GM23338 (cell line): ENCODE data around the gene RCBTB2. TPM values are rescaled to one million over a fixed set of nuclear protein-coding genes. Genes with fewer than 3 reads are reported as not detected.

Experiments
- ATAC-seq: fragments of 200-7000 bp; cut with Tn5 transposase; 3 replicates; pipeline ENCODE4 v1.9.1; 2020
- DNase-seq: peaks from one replicate; pipeline ENCODE4 v3.0.0-alpha.2; 2015; ENCODE audit warnings: low spot score
- H2AFZ ChIP-seq: fragments of 200-600 bp; sonication (generic); 2 replicates; pipeline ENCODE4 v1.8.0; 2016; ENCODE audit warnings: antibody characterized with exemption, mild to moderate bottlenecking, moderate library complexity
- H3F3A ChIP-seq: fragments of 200-600 bp; sonication (generic); replicated peaks from 2 replicates; pipeline ENCODE4 v1.8.0; 2017; ENCODE audit warnings: antibody characterized with exemption, mixed run types, low read depth
- H3K27ac ChIP-seq: fragments of 200-600 bp; sonication (generic); 2 replicates; pipeline ENCODE4 v1.6.1; 2016; ENCODE audit warnings: low read depth
- H3K27me3 ChIP-seq: fragments of 200-600 bp; sonication (generic); 2 replicates; pipeline ENCODE4 v1.8.0; 2016; ENCODE audit warnings: mild to moderate bottlenecking, mixed run types, moderate library complexity; ENCODE audit not compliant: insufficient read depth
- H3K36me3 ChIP-seq: fragments of 200-600 bp; sonication (generic); 2 replicates; pipeline ENCODE4 v1.8.0; 2016; ENCODE audit warnings: mild to moderate bottlenecking; ENCODE audit not compliant: insufficient read depth
- H3K4me1 ChIP-seq: fragments of 200-600 bp; sonication (generic); 2 replicates; pipeline ENCODE4 v1.8.0; 2016; ENCODE audit warnings: mild to moderate bottlenecking, moderate library complexity; ENCODE audit not compliant: insufficient read depth
- H3K4me2 ChIP-seq: fragments of 200-600 bp; sonication (generic); 2 replicates; pipeline ENCODE4 v1.7.1; 2017; ENCODE audit warnings: mixed run types
- H3K4me3 ChIP-seq: fragments of 200-600 bp; sonication (generic); 2 replicates; pipeline ENCODE4 v1.6.1; 2016; ENCODE audit warnings: mixed run types
- H3K79me2 ChIP-seq: fragments of 200-600 bp; sonication (generic); replicated peaks from 2 replicates; pipeline ENCODE4 v1.8.0; 2017; ENCODE audit warnings: mild to moderate bottlenecking; ENCODE audit not compliant: insufficient read depth
- H3K9me2 ChIP-seq: fragments of 200-600 bp; sonication (generic); 2 replicates; pipeline ENCODE4 v1.8.0; 2017; ENCODE audit not compliant: insufficient read depth
- H4K20me1 ChIP-seq: fragments of 200-600 bp; sonication (generic); replicated peaks from 2 replicates; pipeline ENCODE4 v1.8.0; 2017; ENCODE audit warnings: mild to moderate bottlenecking; ENCODE audit not compliant: insufficient read depth
- H3K27ac Mint-ChIP-seq: 2 replicates; pipeline ENCODE4 v1.8.0; 2020; ENCODE audit warnings: inconsistent platforms, mild to moderate bottlenecking, moderate library complexity, mixed read lengths
- H3K27me3 Mint-ChIP-seq: 3 replicates; pipeline ENCODE4 v1.8.0; 2022; ENCODE audit warnings: low read depth, mild to moderate bottlenecking, moderate library complexity, mixed read lengths, inconsistent platforms; ENCODE audit not compliant: insufficient read depth, poor library complexity
- H3K36me3 Mint-ChIP-seq: 3 replicates; pipeline ENCODE4 v1.8.0; 2021; ENCODE audit warnings: low read depth, mild to moderate bottlenecking, inconsistent platforms, moderate library complexity, mixed read lengths
- H3K4me1 Mint-ChIP-seq: 3 replicates; pipeline ENCODE4 v1.8.0; 2020; ENCODE audit warnings: mild to moderate bottlenecking, inconsistent platforms, mixed read lengths
- H3K4me3 Mint-ChIP-seq: 3 replicates; pipeline ENCODE4 v1.8.0; 2021; ENCODE audit warnings: moderate library complexity, mild to moderate bottlenecking, inconsistent platforms, mixed read lengths
- H3K9me3 Mint-ChIP-seq: 3 replicates; pipeline ENCODE4 v1.8.0; 2020; ENCODE audit warnings: moderate library complexity, mild to moderate bottlenecking, inconsistent platforms, mixed read lengths
- EZH2 ChIP-seq: fragments of 200-600 bp; sonication (generic); IDR thresholded peaks from one replicate; pipeline ENCODE4 v1.8.0; 2017; ENCODE audit warnings: antibody characterized with exemption, mild to moderate bottlenecking, low read depth; ENCODE audit not compliant: unreplicated experiment
- EZH2phosphoT487 ChIP-seq: fragments of 200-600 bp; sonication (generic); IDR thresholded peaks from one replicate; pipeline ENCODE4 v1.8.1; 2018; ENCODE audit warnings: antibody characterized with exemption; ENCODE audit not compliant: unreplicated experiment
- JUNB ChIP-seq: IDR thresholded peaks from one replicate; pipeline ENCODE4 v1.6.1; 2016; ENCODE audit warnings: antibody characterized with exemption; ENCODE audit not compliant: unreplicated experiment
- NANOG ChIP-seq: IDR thresholded peaks from 2 replicates; pipeline ENCODE4 v1.6.1; 2016; ENCODE audit warnings: antibody characterized with exemption, borderline replicate concordance
- POLR2AphosphoS5 ChIP-seq: IDR thresholded peaks from 2 replicates; pipeline ENCODE4 v1.6.1; 2016; ENCODE audit warnings: antibody characterized with exemption, low read depth
- STAT1 ChIP-seq: IDR thresholded peaks from one replicate; pipeline ENCODE4 v1.6.1; 2016; ENCODE audit warnings: antibody characterized with exemption; ENCODE audit not compliant: unreplicated experiment
- ZNF114 ChIP-seq: fragments of 250-450 bp; sonication (Bioruptor Pico); IDR thresholded peaks from 2 replicates; pipeline ENCODE4 v1.5.0; 2020; ENCODE audit warnings: mild to moderate bottlenecking, moderate library complexity
- ZNF331 ChIP-seq: fragments of 250-450 bp; sonication (Bioruptor Pico); IDR thresholded peaks from 2 replicates; pipeline ENCODE4 v1.5.0; 2020; ENCODE audit warnings: low read depth, mild to moderate bottlenecking, moderate library complexity
- polyA plus RNA-seq: library from polyadenylated mRNA; unstranded; fragments of >200 nt; fragmentation: Nextera tagmentation; extraction: Ambion mirVana; gene quantifications from 2 replicates; pipeline ENCODE4 v1.2.1, GENCODE V29; 2016
- total RNA-seq: library from RNA; depleted of rRNA; stranded (reverse); fragments of >200 nt; shearing (Covaris generic); gene quantifications from 2 replicates; pipeline ENCODE4 v1.2.3, GENCODE V29; 2014
- TF ChIP-seq, protein P1 (sequence below): IDR thresholded peaks from one replicate; pipeline ENCODE4 v1.6.1; 2018; ENCODE audit warnings: antibody characterized with exemption; ENCODE audit not compliant: unreplicated experiment
- TF ChIP-seq, protein P2 (sequence below), 2 experiments: fragments of 200-600 bp in 1 of 2; sonication (generic) in 1 of 2; conservative IDR thresholded peaks; 2 replicates each; pipeline versions ENCODE4 v1.5.1 to v1.6.1; 2016 to 2017; ENCODE audit warnings: antibody characterized with exemption in 2 of 2, low read depth in 2 of 2, mild to moderate bottlenecking in 2 of 2, moderate library complexity in 1 of 2
- TF ChIP-seq, protein P3 (sequence below): IDR thresholded peaks from 2 replicates; pipeline ENCODE4 v1.6.1; 2016; ENCODE audit warnings: antibody characterized with exemption

RCBTB2 gene
- total and polyA plus RNA-seq, 2 experiments from 2014 or later, result 8.1 to 20.8 TPM

DNA sequence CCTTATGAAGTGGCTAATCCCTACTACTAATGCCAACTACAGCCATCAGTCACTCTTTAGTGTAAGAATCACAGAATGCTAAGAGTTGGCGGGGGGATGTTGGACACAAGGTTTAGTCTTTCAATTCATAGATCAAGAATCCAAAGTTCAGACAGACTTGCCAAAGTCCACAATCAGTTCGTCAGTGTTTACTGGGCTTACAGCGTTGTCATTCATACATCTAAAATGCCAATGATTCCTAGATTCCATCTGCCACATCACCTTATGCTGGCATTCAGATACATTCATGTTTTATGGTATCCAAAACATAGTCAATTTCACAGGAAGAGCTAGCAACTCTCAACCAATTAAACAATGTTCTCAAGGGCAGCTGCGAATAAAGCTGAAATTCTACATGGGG, 18.1 kb downstream of the RCBTB2 start:
- H3K27ac ChIP-seq, result no peak overlapping the region
- no peak for DNase-seq
- Mint-ChIP-seq H3K27ac (no peak overlapping the region; the same call in 1 of the 2 replicates), H3K4me1 (no peaks in the 10 kb centered on the region), H3K27me3 (no peaks in the 10 kb centered on the region), H3K4me3 (no peak overlapping the region), H3K36me3 (no peaks in the 10 kb centered on the region), H3K9me3 (no peaks in the 10 kb centered on the region)
- ATAC-seq, result no peak
- H3K36me3 ChIP-seq, result 0 out of 2 replicates have a peak, but pooled peaks cover 4% of the 10 kb centered on the region
- H3K4me3 ChIP-seq, result no peak overlapping the region
- TF ChIP-seq STAT1 (no peak), EZH2phosphoT487 (no peak)
- TF ChIP-seq, protein P1, sequence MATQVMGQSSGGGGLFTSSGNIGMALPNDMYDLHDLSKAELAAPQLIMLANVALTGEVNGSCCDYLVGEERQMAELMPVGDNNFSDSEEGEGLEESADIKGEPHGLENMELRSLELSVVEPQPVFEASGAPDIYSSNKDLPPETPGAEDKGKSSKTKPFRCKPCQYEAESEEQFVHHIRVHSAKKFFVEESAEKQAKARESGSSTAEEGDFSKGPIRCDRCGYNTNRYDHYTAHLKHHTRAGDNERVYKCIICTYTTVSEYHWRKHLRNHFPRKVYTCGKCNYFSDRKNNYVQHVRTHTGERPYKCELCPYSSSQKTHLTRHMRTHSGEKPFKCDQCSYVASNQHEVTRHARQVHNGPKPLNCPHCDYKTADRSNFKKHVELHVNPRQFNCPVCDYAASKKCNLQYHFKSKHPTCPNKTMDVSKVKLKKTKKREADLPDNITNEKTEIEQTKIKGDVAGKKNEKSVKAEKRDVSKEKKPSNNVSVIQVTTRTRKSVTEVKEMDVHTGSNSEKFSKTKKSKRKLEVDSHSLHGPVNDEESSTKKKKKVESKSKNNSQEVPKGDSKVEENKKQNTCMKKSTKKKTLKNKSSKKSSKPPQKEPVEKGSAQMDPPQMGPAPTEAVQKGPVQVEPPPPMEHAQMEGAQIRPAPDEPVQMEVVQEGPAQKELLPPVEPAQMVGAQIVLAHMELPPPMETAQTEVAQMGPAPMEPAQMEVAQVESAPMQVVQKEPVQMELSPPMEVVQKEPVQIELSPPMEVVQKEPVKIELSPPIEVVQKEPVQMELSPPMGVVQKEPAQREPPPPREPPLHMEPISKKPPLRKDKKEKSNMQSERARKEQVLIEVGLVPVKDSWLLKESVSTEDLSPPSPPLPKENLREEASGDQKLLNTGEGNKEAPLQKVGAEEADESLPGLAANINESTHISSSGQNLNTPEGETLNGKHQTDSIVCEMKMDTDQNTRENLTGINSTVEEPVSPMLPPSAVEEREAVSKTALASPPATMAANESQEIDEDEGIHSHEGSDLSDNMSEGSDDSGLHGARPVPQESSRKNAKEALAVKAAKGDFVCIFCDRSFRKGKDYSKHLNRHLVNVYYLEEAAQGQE, result no peak
- TF ChIP-seq, protein P2, sequence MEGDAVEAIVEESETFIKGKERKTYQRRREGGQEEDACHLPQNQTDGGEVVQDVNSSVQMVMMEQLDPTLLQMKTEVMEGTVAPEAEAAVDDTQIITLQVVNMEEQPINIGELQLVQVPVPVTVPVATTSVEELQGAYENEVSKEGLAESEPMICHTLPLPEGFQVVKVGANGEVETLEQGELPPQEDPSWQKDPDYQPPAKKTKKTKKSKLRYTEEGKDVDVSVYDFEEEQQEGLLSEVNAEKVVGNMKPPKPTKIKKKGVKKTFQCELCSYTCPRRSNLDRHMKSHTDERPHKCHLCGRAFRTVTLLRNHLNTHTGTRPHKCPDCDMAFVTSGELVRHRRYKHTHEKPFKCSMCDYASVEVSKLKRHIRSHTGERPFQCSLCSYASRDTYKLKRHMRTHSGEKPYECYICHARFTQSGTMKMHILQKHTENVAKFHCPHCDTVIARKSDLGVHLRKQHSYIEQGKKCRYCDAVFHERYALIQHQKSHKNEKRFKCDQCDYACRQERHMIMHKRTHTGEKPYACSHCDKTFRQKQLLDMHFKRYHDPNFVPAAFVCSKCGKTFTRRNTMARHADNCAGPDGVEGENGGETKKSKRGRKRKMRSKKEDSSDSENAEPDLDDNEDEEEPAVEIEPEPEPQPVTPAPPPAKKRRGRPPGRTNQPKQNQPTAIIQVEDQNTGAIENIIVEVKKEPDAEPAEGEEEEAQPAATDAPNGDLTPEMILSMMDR (conservative IDR thresholded peaks at IDR 0.05; ENCODE audit: low read depth in 2 of 2), result no peak
- H4K20me1 ChIP-seq, result no peaks in the 10 kb centered on the region
- no peak overlapping the region for H2AFZ ChIP-seq
- H3K4me2 ChIP-seq, result no peak overlapping the region
- no peaks in the 10 kb centered on the region for H3F3A ChIP-seq
- H3K9me2 ChIP-seq, result no peaks in the 10 kb centered on the region
- no peaks in the 10 kb centered on the region for H3K27me3 ChIP-seq
- H3K79me2 ChIP-seq, result no peaks in the 10 kb centered on the region
- H3K4me1 ChIP-seq, result no peaks in the 10 kb centered on the region

DNA sequence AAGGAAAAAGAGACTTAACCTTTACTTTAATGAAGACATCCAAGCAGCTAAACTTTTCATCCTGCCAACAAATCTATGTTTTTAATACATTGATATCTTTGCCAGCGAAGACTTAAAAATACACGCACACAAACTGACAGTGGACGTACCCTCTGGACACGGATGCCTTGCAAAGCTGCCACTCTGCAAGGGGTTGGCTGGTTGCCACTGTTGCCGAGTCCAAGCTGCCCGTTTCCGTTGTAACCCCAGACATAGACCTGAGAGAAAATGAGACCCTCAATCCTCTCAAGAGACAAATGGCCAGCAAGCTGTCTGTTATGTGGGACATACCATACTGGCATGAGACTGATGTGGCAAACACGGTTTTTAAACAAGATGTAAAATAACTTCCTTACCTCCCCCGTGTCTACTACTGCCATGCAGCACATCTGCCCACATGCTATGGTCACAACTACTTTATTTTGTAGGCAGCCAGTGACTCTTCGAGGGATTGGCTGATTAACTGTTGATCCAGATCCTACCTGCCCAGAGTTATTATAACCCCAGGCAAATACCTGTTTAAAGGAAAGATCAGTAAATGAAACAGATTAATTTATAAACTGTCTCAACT, 21.2 kb downstream of the RCBTB2 start:
- Mint-ChIP-seq H3K9me3 (no peaks in the 10 kb centered on the region), H3K4me1 (no peaks in the 10 kb centered on the region), H3K27me3 (peaks cover 3% of the 10 kb centered on the region), H3K36me3 (no peaks in the 10 kb centered on the region), H3K27ac (no peak overlapping the region), H3K4me3 (no peak overlapping the region)
- Histone ChIP-seq H3K79me2 (no peaks in the 10 kb centered on the region), H3K9me2 (no peaks in the 10 kb centered on the region), H3K4me3 (no peak overlapping the region), H3K4me2 (no peak overlapping the region), H3K27me3 (no peaks in the 10 kb centered on the region), H3K27ac (no peak overlapping the region), H3K4me1 (no peaks in the 10 kb centered on the region), H3K36me3 (0 out of 2 replicates have a peak, but pooled peaks cover 4% of the 10 kb centered on the region), H3F3A (no peaks in the 10 kb centered on the region), H2AFZ (no peak overlapping the region), H4K20me1 (no peaks in the 10 kb centered on the region)
- DNase-seq, result no peak
- TF ChIP-seq NANOG (no peak), EZH2 (no peak), POLR2AphosphoS5 (no peak), ZNF331 (no peak), EZH2phosphoT487 (no peak), JUNB (no peak), STAT1 (no peak), ZNF114 (CRISPR knock-in tag) (no peak)
- TF ChIP-seq, protein P3, sequence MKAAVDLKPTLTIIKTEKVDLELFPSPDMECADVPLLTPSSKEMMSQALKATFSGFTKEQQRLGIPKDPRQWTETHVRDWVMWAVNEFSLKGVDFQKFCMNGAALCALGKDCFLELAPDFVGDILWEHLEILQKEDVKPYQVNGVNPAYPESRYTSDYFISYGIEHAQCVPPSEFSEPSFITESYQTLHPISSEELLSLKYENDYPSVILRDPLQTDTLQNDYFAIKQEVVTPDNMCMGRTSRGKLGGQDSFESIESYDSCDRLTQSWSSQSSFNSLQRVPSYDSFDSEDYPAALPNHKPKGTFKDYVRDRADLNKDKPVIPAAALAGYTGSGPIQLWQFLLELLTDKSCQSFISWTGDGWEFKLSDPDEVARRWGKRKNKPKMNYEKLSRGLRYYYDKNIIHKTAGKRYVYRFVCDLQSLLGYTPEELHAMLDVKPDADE, result no peak
- TF ChIP-seq, protein P2 (conservative IDR thresholded peaks at IDR 0.05; ENCODE audit: low read depth in 2 of 2), result no peak
- TF ChIP-seq, protein P1, result no peak
- ATAC-seq, result no peak
